ENCODE results near the gene LMNTD2. TPM values are rescaled to one million over a fixed set of nuclear protein-coding genes. Genes with fewer than 3 reads are reported as not detected.
"Not testable (repeated sequence)": the region's sequence is repeated elsewhere in the genome, so short reads cannot be mapped to it uniquely, and the experiment has no call there.

Gene LMNTD2
- polyA plus RNA-seq, 2 of the 4 experiments (the other 2 are of a cell fraction) = 2.2 to 3.5 TPM

DNA sequence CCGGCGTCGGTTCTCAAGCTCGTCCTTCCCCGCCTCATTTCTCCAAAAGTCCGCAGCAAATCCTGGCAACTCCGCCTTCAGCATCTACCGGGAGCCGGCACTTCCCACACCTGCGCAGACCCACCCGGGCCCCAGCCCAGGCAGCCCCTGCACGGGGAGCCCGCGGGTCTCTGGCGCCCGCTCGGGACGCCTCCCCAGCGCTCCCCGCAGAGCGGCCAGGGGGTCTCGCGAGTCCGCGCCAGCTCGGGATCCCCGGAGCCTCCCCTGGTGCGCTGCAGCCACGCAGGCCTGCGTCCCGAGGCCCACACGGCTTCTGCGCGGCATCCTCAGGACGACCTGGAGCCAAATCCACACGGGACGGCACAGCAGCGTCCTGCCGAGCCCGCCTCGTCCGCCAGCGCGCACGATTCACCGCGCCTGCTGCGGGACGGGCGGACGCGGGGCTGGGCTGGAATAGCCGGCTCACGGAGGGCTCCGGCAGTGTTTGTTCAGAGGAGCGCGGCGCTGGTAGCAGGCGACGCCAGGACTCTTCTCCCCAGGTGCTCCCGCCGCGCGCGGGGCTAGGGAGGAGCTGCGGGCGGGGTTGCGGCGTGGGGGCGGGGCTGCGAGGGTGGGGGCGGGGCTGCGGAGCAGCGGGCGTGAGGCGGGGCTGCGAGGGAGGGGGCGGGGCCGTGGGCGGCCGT lies 14.9 kb upstream of the LMNTD2 start:
- no peak for FAIRE-seq
- CTCF ChIA-PET = interaction anchor here (0.6 to 1.8 kb wide), 4 partner anchors 12 to 84 kb away, joined by 3 to 6 read pairs (median 3); partner anchors contain the start of gene LMNTD2
- peak overlapping the region; percentile 90 for H3K4me3 ChIP-seq
- peak overlapping the region; percentile 84 to 88 for H3K27ac ChIP-seq
- peak overlapping the region; percentile 100 for H3K4me2 ChIP-seq
- peak in 1 of 2 experiments; percentile 76 for DNase-seq (ENCODE audit: low read depth in 1 of 2, low spot score in 1 of 2)
- ATAC-seq = peak; percentile 47 to 62
- POLR2A ChIA-PET = interaction anchor here (0.7 to 1.1 kb wide), 19 partner anchors 8 to 234 kb away, joined by 3 to 7 read pairs (median 4); partner anchors contain the start of genes HRAS, LMNTD2, RPLP2 and TMEM80
- TF ChIP-seq POLR2A (IDR thresholded peaks at IDR 0.05; ENCODE audit: low read length) (peak; percentile 57), CHD2 (IDR thresholded peaks at IDR 0.05; ENCODE audit: low read length, partially characterized antibody) (peak; percentile 38)
- TF ChIP-seq, protein P1, sequence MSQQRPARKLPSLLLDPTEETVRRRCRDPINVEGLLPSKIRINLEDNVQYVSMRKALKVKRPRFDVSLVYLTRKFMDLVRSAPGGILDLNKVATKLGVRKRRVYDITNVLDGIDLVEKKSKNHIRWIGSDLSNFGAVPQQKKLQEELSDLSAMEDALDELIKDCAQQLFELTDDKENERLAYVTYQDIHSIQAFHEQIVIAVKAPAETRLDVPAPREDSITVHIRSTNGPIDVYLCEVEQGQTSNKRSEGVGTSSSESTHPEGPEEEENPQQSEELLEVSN (IDR thresholded peaks at IDR 0.05; ENCODE audit: borderline replicate concordance, low read depth) = peak; percentile 65; the same call in 1 of the 2 replicates
- TF ChIP-seq, protein P2, sequence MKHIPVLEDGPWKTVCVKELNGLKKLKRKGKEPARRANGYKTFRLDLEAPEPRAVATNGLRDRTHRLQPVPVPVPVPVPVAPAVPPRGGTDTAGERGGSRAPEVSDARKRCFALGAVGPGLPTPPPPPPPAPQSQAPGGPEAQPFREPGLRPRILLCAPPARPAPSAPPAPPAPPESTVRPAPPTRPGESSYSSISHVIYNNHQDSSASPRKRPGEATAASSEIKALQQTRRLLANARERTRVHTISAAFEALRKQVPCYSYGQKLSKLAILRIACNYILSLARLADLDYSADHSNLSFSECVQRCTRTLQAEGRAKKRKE (CRISPR knock-in tag; IDR thresholded peaks at IDR 0.05; ENCODE audit: low read depth) = no peak
- TF ChIP-seq, protein P3, sequence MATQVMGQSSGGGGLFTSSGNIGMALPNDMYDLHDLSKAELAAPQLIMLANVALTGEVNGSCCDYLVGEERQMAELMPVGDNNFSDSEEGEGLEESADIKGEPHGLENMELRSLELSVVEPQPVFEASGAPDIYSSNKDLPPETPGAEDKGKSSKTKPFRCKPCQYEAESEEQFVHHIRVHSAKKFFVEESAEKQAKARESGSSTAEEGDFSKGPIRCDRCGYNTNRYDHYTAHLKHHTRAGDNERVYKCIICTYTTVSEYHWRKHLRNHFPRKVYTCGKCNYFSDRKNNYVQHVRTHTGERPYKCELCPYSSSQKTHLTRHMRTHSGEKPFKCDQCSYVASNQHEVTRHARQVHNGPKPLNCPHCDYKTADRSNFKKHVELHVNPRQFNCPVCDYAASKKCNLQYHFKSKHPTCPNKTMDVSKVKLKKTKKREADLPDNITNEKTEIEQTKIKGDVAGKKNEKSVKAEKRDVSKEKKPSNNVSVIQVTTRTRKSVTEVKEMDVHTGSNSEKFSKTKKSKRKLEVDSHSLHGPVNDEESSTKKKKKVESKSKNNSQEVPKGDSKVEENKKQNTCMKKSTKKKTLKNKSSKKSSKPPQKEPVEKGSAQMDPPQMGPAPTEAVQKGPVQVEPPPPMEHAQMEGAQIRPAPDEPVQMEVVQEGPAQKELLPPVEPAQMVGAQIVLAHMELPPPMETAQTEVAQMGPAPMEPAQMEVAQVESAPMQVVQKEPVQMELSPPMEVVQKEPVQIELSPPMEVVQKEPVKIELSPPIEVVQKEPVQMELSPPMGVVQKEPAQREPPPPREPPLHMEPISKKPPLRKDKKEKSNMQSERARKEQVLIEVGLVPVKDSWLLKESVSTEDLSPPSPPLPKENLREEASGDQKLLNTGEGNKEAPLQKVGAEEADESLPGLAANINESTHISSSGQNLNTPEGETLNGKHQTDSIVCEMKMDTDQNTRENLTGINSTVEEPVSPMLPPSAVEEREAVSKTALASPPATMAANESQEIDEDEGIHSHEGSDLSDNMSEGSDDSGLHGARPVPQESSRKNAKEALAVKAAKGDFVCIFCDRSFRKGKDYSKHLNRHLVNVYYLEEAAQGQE (IDR thresholded peaks at IDR 0.05) = peak; percentile 68
- H3K4me1 ChIP-seq = peaks cover 26% of the 10 kb centered on the region
- no peaks in the 10 kb centered on the region for H3K9me3 ChIP-seq
- WGBS (ENCODE audit: missing lambda C conversion rate) = 3% methylated on average over 23 of the region's 81 CpGs

DNA sequence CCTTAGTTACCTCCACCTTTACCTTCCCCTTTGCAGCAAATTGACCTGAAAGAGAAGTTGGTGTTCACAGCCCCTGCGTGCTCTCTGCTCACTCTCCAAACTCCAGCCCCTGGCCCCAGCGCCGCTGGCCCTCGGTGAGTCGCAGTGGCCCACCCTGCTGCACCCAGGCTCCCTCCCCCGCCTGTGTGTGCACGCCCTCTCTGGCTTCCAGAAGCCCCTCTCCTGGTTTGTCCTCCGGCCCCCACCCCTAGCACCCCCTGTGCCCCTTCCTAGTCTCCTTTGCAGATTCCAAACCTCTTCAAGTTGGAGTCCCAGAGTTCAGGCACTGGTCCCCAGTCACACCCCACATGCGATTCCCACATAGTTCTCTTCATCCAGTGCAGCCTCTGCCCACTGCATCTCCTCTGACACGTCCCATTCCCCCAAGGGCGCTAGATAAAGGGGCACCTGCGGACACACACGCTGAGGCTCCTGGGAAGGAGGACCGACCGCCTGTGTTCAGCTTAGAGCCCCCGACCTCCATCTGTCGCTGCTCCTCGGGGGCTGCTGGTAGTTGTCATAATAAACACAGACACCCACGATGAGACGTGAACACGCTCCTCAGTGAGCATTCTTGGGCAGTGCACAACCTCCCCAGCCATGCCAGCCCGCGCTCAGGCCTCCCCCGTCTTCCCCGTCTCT lies 14.2 kb upstream of the LMNTD2 start:
- 49% methylated on average over 23 of the region's 25 CpGs for WGBS (ENCODE audit: missing lambda C conversion rate)
- H3K4me3 ChIP-seq = peak overlapping the region; percentile 90
- peak overlapping the region; percentile 84 to 88 for H3K27ac ChIP-seq
- no peaks in the 10 kb centered on the region for H3K9me3 ChIP-seq
- FAIRE-seq (no peak), DNase-seq (ENCODE audit: low read depth in 1 of 2, low spot score in 1 of 2) (no peak), ATAC-seq (peak; percentile 0 to 18; a peak in 3 of 6 replicates)
- peaks cover 26% of the 10 kb centered on the region for H3K4me1 ChIP-seq
- ChIA-PET POLR2A (interaction anchor here (1.1 kb wide), 1 partner anchor 23 kb away, joined by 3 read pairs; no protein-coding TSS in a partner anchor), CTCF (interaction anchor here (1.0 to 1.8 kb wide), 2 partner anchors 11 to 15 kb away, joined by 3 to 6 read pairs; partner anchors contain the start of gene LMNTD2)
- H3K4me2 ChIP-seq = peak overlapping the region; percentile 100
- TF ChIP-seq CBX2 (IDR thresholded peaks at IDR 0.05; ENCODE audit: borderline replicate concordance, low read depth) (no peak), TFCP2L1 (CRISPR knock-in tag; IDR thresholded peaks at IDR 0.05) (no peak), CHD2 (IDR thresholded peaks at IDR 0.05; ENCODE audit: low read length, partially characterized antibody) (no peak), FOSB (CRISPR knock-in tag; IDR thresholded peaks at IDR 0.05) (no peak), ESRRA (IDR thresholded peaks at IDR 0.05; ENCODE audit: borderline replicate concordance, low read length) (no peak), ZC3H11A (IDR thresholded peaks at IDR 0.05) (no peak)

DNA sequence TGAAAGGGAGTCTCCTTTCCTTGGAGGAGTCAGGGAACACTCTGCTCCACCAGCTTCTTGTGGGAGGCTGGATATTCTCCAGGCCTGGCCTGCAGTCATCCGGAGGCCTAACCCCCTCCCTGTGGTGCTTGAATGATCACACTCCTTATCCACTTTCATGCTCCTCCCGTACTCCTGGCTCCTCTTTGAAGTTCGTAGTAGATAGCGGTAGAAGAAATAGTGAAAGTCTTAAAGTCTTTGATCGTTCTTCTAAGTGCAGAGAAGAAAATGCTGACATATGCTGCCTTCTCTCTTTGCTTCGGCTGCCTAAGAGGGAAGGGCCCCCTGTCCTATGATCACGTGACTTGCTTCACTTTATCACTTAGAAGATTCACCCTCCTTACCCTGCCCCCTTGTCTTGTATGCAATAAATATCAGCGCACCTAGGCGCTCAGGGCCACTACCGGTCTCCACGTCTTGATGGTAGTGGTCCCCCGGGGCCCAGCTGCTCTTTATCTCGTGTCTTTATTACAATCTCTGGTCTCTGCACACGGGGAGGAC lies 13.6 kb upstream of the LMNTD2 start:
- peaks cover 26% of the 10 kb centered on the region for H3K4me1 ChIP-seq
- H3K27ac ChIP-seq; H3K4me3 ChIP-seq; ATAC-seq; POLR2A ChIA-PET; FAIRE-seq; DNase-seq (ENCODE audit: low read depth in 1 of 2, low spot score in 1 of 2); H3K9me3 ChIP-seq: not testable (repeated sequence)
- TF ChIP-seq MAFK (IDR thresholded peaks at IDR 0.05; ENCODE audit: partially characterized antibody) = peak; percentile 55
- H3K4me2 ChIP-seq = 0 out of 3 replicates have a peak overlapping the region, but pooled peaks have one; percentile 100
- WGBS (ENCODE audit: missing lambda C conversion rate) = 84% methylated on average over 14 of the region's 14 CpGs
- CTCF ChIA-PET = interaction anchor here (1.3 kb wide), 1 partner anchor 9 kb away, joined by 4 read pairs; no protein-coding TSS in a partner anchor
